ENCODE measurements around the gene LEMD1.

Gene LEMD1

DNA sequence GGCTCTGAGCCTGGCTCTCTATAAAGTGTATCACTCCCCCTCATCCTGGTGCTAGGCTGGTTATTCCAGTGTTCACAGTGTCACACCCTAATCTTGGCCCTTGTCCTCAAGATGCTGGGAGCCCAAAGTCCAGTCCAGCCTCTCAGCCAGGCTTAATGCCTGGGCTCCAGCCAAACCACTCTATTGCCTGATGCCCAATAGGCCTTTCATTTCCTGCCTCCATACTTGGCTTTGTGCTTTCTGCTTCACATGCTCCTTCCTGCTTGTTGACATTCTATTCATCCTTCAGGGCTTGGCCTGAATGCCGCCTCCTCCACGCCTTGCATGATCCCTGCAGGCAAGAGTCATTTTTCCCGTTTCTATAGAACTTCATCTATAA lies 66.8 kb downstream of the LEMD1 start:
- no peak for DNase-seq (ENCODE audit: low read depth, low spot score)

DNA sequence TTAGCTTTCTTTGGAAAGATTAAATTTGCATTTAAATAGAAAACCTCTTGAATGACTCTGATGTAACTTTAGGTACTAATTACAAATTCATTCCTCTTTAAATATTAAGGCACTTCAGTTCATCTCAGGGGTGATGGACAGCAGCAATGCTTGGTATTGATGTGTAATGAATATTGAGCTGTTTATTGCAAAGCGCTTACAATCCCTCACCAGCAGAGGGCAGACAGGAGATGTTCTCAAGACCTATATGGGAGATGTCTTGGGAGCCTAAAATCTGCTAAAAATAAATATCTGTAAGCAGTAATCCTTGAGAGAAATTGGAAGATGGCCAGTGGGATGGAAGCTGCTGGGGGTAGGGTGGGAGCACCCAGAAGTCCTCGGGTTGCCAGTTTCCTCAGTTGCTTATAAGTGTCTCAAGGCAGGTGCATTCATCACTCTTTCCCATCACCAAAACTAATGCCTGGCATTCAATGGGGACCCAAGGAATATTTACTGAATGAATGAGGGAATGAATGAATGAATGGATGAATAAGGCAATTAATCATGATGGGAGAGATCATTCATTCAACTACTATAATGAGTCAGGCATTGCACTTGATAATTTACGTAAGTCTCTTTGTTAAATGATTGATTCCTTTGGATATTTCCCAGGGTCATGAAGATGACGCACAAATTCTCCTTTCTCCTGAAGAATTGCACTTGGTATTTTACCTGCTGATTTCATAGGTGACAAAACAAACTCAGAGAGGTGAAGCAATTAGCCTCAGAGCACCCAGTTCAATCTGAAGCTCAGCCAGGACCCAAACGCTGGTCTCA lies 67.4 kb downstream of the LEMD1 start:
- DNase-seq (ENCODE audit: low read depth, low spot score), result no peak

DNA sequence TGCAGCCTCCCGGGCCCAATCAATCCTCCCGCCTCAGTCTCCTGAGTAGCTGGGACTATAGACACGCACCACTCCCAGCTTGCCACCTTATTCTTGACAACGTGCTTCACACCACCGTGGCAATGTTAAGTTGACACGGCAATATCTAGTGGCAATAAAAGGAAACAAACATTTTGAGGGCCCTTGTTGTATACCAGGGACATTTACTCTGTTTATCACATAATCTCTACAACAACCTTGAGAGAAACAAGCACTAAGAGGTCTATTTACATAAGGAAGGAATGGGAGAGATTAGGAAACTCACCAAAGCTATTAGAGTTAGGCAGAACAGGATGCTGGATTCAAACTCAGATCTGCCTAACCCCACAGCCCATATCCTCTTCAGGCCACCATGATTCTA lies 68.2 kb downstream of the LEMD1 start:
- no peak for DNase-seq (ENCODE audit: low read depth, low spot score)

DNA sequence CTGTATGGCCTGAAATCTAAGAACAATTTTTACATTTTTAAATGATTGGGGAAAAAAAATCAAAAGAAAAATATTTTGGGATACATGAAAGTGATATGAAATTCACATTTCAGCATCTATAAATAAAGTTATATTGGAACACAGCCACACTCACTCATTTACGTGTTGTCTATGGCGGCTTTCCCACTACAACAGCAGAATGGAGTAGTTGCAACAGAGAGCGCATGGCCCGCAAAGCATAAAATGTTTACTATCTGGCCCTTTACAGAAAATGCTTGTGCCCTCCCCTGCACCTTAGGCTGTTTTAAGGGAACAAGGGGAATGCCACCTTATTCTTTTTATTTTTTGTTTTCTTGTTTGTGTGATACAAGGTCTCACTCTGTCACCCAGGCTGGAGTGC lies 68.7 kb downstream of the LEMD1 start:
- DNase-seq (ENCODE audit: low read depth, low spot score), result no peak

DNA sequence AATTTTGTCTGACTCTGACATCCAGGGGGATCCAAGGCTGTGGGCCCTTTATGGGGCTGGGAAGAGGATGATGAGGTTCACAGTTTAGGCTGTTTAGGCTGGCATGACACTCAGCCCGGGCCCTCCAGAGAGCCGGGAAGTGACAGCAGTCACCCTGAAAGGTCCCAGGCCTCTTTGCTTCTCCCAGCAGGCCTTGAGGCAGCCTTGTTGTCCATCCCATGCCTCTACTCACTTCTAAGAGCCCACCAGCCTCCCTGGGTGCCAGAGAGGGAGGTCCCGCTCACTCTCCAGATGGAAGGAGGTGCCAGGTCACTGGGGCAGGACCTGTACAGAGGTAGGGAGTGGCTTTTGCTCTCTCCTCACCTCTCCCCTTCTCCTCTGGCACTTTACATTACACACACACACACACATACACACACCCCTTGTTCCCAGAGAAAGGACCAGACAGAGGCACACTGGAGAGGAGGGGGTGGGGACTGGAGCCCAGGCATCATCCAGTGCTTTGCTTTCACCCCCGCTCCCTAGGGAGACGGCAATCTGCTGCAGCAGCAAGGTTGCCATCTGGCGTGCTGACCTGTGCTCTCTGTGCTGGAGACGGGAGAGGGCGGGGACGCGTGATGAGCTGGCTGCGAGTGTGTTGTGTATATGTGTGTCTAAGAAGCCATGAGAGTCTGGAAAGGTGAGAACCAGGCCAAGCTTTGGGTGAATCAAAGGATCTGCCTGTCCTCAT lies 69.7 kb downstream of the LEMD1 start:
- DNase-seq (ENCODE audit: low read depth, low spot score), result peak; percentile 55

DNA sequence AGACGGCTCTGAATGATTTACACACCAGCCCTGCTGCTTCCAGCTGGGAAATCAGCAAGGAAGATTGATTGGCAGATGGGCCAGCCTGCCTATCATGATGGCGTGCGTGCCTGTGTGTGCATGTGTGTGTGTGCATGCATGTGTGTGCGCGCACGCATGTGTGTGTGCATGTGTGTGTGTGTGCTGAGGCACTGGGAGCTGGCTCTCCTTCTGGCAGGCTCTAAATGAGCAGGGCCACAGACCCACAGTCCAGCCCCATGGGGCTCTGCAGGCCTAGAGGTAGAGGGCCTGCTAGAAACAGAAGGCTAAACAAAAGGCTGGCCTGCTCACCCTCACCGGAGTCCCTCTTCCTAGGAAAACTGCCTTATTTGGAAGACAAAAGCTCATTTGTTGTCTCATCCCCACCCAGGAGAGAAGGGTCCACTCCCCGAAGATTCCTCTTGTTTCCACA lies 71.1 kb downstream of the LEMD1 start:
- peak; percentile 85 for DNase-seq (ENCODE audit: low read depth, low spot score)

DNA sequence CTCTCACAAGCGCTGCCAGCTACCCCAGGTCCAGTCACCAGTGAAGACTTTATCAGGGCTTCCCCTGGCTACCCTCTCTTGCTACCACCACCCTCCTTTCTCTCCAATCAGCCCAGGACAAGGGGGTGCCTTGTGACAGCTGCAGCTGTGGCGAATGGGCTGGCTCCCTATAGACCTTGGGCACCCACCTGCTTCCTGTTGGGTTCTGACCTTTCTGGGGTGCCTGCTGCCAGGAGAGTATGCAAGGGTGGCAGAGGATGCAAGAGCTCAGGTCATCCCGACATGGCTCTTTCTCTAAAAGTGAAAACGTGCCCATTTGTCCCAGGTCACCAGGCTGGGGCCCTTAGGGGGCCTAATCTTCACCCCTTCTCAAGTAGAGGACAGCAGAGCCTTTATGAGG lies 71.7 kb downstream of the LEMD1 start:
- no peak for DNase-seq (ENCODE audit: low read depth, low spot score)

DNA sequence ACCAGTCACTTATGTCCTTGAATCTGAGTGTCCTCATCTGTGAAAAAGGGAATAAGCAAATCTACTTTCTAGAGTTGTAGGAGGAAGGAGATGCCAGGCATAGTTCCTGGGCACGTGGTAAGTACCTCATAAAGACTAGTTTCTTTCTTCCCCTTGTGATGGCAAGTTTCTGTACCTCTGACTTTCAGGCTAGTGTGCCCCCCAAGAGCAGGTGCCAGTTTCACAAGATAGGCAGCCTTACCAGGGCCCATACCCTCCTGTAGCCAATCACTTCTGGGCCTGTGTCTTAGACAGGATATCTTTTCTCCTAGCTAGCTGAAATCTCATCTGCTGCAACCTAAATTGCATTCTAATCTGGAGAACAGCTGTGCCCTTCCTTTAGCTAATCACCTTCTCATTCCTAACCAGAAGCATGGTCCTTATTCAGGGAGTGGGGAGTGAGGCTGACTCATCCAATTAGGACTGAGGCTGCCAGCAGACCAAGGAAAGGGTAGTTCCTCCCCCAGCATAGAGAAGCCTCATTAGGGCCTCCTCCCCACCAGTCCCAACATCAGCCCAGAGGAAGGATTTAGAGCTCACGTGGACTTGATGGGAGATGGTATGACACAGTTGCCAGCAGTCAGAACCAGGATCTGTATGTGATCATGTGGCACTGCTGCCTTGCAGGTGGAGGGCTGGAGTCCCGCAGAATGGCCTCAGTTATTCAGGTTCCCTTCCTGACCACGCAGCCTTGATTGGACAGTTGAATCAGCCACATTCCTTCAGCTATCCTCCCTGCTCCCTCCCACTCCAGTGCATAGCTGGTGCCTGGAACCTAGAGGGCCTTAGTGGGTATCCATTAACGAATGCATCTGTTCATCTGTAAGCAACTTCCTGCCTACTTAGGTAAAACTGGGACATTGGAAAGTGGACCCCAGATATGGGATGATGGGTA lies 73.0 kb downstream of the LEMD1 start:
- peak; percentile 62 for DNase-seq (ENCODE audit: low read depth, low spot score)

DNA sequence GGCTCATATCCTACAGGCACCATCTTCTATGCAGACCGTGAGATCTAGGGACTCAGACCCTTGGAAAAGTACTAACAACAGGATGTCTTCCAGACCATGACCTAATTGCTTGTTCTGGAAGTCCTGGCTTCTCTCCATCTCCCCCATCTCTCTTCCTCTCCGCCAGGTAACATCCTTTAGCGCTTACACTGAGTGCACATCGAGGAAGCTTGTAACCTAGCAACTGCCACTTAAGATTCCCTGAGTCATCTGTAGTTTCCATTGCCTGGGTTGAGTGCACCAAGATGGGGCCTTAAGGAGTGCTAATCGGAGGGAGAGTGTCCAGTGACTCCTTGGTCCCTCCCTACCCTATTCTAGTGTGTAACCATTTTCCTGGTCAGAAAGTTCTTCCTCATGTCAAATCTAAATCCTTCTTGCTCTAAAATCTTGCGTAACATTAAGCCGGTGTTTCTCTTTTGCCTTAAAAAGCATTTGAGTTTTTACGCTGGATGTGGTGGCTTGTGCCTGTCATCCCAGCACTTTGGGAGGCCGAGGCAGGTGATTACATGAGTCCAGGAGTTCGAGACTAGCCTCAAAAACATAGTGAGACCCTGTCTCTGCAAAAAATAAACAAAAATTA lies 74.8 kb downstream of the LEMD1 start:
- no peak for DNase-seq (ENCODE audit: low read depth, low spot score)

DNA sequence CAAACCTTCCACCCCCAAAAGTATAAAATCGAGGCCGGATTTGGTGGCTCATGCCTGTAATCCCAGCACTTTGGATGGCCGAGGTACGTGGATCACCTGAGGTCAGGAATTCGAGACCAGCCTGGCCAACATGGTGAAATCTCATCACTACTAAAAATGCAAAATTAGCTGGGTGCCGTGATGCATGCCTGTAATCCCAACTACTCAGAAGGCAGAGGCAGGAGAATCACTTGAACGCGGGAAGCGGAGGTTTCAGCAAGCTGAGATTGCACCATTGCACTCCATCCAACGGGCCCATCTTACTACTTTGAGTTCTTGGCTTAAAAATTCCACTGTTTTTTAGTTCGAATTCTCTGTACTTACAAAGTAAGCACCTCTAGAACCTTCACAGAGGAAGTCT lies 76.1 kb downstream of the LEMD1 start:
- DNase-seq (ENCODE audit: low read depth, low spot score), result no peak

DNA sequence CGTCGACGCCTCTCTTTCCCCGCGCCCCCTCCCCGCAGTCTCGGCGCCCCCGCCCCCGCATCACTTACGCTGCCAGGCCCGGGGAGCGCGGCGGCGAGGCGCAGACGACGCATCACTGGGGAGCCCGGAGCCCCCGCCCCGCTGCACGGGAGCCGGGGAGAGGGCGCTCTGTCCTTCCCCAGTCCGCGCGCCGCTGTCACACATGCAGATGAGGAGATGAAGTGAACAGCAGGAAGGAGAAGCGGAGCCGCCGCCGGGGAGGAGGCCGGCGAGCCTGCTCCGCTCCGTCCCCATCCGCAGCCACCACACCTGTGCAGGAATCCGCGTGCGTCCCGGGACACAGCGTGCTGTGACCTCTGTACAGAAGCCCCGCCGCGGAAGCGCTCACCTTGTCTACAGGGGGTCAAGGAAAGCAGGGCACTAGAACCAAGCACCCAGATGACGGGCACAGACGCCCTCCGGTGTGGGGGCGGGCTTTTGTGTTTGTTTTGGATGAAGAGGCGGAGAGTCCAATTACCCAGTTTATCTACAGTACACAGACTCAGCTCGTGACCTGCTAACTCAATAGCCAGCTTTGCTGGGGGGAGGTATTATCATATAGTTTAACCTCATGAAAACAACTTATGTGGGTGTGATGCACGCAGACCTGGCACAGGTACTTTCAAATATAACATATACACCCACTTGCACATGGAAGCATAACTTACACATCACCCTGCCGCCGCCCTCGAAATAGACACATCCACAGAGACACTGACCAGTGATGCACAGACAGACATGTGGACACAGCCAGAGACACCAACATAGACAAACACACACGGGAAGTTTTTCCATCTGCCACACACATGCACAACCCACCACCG lies 77.6 kb downstream of the LEMD1 start:
- DNase-seq (ENCODE audit: low read depth, low spot score), result peak; percentile 47

DNA sequence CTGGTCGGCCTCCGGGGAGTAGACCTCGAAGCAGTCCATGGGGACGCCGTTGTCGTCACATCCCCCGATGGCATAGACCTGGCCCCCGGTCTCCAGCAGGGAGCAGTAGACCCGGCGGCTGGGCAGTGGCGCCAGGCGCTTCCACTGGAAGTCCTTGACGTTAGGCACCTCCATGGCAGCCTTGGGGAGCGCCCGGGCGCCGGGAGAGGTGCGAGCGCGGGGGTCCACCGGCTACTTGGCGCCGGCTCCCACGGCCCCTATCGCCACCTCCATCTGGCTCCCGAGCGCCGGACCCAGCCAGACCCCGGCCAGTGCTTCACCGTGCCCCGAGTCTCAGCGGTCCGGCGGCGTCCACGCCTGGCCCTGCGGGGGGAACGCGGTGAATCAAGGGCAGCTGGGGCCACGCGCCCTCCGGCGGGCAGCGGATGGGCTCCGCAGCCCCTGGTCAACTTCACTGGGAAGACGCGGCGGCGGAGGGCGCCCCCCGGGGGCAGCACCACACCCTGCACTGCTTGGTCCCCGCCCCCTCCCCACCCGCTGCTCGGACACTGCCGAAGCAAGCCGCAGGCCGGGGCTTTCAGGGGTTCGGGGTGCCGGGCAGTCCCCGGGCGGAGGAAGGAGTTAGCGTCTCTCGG lies 78.3 kb downstream of the LEMD1 start:
- no peak for DNase-seq (ENCODE audit: low read depth, low spot score)

DNA sequence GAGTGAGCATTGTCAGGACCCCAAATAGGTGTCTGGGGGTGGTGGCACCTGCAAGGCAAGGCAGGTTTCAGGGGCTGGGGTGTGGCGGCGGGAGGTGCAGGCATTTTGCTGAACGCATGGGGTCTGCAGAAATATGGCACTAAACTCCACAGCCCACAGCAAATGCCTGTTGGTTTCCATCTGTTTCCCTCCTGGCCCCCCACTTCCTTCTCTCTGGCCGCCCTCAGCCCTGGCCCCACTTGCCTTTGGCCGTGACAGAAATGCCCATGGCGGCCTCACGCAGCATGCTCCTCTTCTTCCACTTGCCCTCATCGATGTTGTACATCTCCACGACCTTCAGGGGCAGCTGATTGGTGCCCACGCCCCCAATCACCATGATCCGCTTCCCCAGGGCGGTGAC lies 78.9 kb downstream of the LEMD1 start:
- DNase-seq (ENCODE audit: low read depth, low spot score), result no peak

DNA sequence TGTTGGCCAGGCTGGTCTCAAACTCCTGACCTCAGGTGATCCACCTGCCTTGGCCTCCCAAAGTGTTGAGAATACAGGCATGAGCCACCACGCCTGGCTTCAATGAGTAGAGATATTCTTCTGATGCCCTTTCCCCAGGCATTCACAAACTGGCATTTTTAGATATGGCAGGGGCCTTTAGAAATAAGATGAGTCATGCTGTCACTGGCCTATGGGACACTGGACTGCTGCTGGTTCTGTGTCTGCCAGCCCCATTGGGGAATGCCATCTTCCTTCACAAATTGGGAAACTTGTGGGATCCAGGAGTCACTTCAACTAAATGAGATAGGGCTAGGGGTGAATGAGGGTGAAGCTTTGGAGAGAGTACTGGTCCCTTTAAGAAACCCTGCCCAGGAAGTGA lies 81.2 kb downstream of the LEMD1 start:
- no peak for DNase-seq (ENCODE audit: low read depth, low spot score)

DNA sequence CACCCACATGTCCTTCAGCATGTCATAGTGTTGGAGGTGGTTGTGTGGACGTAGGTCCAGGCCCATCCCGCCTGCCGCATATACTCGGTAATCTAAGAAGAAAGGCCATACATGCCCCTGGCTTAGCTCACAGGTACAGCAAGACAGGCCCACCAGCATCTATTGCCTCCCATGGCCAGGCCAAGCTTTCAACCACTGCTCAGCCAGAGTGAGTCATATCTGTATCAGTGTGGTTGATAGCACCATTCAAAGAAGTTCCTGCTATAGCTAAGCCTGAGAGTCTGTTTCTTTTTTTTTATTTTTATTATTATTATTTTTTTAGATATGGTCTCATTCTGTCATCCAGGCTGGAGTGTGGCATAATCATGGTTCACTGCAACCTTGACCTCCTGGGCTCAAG lies 82.1 kb downstream of the LEMD1 start:
- no peak for DNase-seq (ENCODE audit: low read depth, low spot score)

DNA sequence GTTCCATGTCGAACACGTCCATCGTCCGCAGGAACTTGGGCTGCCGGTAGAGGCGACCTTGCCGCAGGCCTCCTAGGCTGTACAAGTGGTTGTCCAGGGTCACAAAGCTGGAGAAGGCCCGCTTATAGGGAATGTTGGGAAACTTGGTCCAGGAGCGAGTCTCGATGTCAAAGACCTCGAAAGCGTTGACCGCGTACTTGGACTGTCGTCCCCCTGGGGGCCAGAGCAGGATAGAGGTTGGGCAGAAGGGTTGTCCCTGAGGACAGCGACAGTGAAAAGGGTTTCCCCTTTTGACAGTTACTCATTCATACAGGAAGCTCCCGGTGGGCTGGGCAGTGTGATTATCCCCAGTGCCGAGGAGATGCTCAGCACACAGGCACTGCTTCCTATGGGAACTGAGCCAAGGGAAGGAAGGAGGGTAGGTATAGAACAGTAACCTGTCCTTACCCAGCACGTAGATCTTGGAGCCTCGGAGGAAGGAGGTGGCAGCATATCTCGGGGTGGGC lies 82.6 kb downstream of the LEMD1 start:
- no peak for DNase-seq (ENCODE audit: low read depth, low spot score)

DNA sequence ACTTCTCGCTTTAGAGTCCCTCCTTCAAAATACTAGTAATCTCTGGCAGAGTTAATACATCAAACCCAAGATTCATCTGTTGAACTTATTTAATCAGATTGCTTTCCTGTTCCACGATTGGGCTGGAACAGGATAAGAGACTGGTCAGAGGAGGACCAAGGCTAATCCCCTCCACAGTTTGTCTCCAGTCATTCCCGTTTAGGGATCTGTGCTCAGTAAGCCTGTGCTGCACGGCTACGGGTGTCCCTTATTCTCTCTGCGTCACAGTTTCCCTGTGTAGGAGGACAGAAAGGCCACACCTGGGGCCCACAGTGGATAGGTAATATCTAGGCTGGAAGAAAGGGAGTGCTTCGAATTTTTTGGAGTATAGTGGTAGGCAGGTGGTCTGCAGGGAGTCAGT lies 83.8 kb downstream of the LEMD1 start:
- no peak for DNase-seq (ENCODE audit: low read depth, low spot score)

DNA sequence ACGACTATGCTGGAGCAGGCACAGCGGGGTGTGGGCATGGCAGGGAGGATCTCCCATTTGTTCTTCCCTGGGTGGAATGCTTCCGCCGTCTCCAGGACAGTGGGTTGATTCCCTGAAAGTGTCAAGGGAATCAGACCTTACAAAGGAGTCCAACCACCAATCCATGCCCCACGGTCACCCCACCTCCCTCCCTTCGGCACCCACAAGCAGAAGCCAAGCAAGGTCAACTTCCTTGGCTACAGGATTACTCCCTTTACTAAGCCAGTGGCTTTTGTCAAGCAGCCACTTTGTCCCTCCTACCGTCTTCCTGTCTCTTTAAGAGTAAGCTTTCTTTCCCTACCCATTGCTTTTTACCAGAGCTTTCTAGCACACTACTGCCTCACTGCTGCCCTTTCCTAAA lies 84.4 kb downstream of the LEMD1 start:
- DNase-seq (ENCODE audit: low read depth, low spot score), result no peak

DNA sequence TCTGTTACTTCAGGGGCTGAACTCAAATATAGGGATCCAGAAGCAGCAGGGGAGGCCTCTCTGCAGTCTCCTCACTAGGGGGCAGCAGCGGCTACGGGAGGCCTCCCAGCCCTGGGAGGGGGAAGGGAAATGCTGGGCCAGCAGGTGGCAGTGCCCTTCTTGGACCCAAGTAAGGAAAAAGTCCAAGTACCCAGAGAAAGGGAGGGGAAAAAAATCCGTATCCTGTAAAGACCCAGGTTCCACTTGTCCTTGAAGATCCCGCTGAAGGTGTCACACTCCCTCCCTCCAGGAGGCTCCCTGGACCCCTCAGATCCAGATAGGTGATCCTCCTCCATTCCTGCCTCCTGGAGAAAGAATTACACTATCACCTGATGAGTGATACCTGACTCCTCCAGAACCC lies 86.2 kb downstream of the LEMD1 start:
- peak; percentile 90 for DNase-seq (ENCODE audit: low read depth, low spot score)
